Measurements from ENCODE around the gene SH2D5.
A peak's percentile ranks its signal among the peaks of the same experiment; 100 is the strongest.
"Not testable (repeated sequence)": the region's sequence is repeated elsewhere in the genome, so short reads cannot be mapped to it uniquely, and the experiment has no call there.

Gene SH2D5

GRCh38 chr1:20689645-20690056 lies 42.9 kb downstream of the SH2D5 start:
- DNase-seq, result no peak

DNA sequence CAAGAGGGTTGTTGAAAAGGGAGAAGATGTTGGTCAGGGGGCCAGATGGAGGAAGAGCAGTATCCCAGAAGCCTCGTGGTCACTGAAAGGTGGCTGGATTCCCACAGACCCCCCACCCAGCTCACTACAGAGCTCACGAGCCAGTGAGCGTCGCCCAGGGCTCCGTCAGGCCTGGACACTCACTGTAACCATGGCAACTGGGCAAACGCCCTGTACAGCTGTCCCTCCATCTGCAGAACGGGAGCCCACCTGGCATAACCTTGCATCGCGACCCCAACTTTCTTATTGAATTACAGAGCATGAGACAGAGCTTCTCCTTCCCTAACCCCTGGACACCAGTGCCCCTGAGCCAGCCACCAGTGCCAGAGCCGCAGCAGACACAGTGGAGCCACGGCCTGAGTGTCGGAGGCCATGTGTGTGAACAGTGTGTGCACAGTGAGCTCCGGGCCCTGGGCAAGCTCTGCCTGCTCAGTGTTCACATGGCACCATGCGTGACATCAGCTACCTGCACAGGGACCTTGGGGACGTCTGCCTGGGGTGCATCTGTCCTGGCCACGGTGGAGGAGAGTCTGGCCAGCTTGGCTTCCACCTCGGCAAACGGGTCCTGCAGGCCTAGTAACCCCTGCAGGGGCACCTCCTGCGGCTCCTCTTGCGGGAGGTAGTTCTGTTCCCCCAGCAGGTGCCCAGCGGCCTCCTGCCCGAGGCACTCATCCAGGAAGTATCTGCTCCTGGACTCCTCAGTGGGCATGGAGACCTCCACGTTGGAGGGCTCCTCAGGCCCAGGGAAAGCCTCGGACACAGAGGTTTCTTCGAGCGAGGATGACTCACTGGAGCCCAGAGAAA lies 45.4 kb downstream of the SH2D5 start:
- no peak for DNase-seq

DNA sequence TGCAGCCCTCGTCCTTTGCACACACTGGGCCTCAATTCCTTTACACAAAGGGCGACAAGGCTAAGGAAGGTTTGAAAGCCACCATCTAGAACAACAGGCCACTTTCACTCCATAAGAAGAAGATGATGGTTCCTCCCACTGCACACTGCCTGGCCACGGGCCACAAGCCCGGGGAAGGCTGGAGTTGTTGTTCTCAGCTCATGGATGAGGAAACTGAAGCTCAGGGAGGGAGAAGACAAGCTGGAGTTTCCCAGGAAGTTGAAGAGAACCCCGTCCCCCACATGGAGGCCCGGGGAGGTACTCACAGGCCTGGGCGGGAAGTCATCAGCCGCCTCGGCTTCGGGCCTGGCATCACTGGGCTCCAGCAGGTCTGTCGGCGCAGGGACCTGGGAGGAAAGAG lies 46.8 kb downstream of the SH2D5 start:
- DNase-seq, result no peak

DNA sequence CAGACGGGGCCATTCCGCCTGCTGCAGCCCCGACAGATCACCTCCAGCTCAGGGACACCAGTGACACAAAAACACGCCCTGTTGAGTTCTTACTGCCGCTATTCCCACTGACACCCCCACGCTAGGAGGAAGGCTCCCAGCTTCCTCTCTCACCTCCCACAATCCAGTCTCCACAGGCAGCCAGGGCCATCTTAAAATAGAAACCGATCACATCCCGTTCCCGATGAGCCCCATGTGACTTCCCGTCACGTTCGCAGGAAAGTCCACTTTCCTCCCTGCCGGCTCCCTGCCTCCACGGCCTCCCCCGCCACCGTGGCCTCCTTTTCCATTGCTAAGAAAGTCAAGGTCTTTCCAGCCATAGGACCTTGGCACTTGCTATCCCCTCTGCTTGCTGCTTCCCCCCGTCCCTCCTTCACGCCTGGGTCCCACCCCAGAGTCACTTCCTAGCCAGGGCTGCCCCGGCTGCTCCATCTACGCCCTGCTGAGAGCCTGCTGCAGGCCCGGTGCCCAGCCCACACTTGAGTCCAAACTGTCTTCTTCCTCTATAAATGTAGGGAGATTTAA lies 47.3 kb downstream of the SH2D5 start:
- DNase-seq, result no peak

DNA sequence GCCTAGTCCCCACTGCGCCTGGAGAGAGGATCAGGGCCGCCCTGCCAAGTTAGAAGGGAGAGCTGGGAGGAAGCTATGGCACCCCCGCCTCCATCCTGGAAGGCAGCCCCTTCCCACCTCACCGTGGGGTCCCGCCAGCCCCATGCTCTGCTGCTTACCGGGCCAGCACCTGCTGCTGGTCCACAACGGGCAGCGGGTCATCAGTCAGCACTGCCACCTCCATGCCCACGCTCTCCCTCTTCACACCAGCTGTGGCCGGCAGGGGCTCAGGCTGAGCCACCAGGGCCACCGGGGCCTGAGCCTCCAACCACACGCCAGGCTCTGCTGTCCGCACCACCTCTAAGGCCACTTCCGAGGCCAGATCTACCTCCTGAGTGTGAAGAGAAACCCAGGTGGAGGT lies 47.9 kb downstream of the SH2D5 start:
- no peak for DNase-seq

DNA sequence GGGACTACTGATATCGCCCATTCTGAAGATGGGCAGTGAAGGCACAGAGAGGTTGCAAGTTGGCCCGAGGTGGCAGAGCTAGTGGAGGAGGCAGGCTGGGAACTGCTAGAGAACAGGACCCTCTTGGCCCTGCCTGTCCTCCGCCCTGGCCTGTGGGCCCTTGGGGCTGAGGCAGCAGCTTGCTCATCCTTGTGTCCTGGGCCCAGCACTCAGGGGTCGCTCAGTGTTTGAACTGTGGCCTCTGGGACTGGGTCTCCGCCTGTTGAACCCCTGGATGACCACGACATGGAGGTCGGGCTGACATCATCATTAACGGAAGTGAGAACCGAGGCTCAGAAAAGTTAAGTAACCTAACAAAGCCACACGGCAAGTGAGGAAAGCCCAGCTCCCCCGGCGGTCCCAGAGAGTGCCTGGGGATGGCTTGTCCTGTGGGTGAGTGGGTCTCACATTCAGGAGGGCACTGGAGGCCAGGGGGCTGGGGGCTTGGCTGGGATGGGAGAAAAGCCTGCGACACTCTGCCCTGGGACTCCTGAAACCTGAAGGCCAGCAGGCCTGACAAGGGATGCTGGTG lies 48.4 kb downstream of the SH2D5 start:
- no peak for DNase-seq

- no peak for DNase-seq
These were observed 48.9 kb downstream of the SH2D5 start for GRCh38 chr1:20683614-20684013.

DNA sequence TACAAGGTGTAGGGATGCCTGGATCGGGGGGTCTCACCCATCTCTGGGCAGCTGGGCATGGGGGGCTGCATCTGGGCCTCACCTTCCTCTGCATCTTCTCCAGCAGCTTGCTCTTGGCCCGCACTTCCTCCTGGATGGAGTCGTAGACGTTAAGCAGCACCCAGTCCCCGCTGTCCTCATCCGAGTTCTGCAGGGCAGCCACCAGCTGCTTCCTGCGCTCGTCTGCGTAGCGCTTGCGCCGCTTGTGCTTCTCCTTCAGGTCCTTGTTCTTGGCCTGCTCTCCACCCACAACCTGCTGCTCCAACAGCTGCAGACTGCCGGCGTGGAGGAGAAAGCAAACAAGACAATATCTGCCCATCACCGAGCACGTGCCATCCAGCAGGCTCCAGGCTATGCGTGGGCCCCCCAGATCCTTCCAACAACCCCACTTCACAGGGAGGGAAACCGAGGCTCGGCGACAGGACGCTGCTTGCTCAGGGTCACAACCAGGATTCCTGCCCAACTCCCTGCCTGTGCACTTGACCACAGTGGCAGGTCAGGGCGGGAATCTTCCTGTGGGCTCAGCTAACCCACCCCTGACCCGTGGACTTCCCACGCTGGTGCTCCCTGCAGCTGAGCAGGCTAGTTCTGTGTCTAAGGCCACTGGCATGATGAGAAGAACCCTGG lies 49.8 kb downstream of the SH2D5 start:
- DNase-seq, result peak; percentile 94

DNA sequence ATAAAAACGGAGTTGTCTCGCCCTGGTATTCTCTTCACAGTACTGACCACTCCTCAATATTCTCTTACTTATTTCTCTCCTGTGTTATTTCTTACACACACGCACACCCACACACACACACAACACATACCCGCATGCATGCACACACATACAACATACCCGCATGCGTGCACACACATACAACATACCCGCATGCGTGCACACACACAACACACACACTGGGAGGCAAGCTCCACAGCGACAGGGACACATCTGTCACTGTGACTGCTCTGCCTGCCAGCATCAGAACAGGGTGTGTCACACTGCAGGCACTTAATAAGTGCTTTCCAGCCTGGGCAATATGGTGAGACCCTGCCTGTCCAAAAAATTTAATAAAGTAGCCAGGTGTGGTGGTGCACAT lies 50.5 kb downstream of the SH2D5 start:
- DNase-seq, result no peak

GRCh38 chr1:20680269-20680668 lies 52.2 kb downstream of the SH2D5 start:
- DNase-seq, result no peak

GRCh38 chr1:20678599-20678998 lies 53.9 kb downstream of the SH2D5 start:
- DNase-seq, result no peak

DNA sequence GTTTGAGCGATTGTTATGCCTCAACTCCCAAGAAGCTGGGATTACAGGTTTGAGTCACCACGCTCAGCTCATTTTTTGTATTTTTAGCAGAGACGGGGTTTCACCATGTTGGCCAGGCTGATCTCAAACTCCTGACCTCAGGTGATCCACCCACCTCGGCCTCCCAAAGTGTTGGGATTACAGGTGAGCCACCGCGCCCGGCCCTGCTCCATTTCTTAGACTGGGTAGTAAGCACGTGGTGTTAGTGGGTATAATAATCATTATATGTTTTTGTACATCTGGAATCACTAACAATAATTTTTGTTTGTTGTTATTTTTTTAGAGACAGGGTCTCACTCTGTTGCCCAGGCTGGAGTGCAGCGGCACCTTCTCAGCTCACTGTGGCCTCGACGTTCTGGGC lies 58.9 kb downstream of the SH2D5 start:
- DNase-seq, result not testable (repeated sequence)

- DNase-seq, result no peak
These were observed 60.3 kb downstream of the SH2D5 start for GRCh38 chr1:20672265-20672632.

GRCh38 chr1:20670936-20671335 lies 61.6 kb downstream of the SH2D5 start:
- DNase-seq, result no peak

Data from NCI-H510A treated with DMSO at 0.1 percent for 48 hours (cell line).